ENCODE results near the gene OCA2.

OCA2 gene

GRCh38 chr15:27820722-27821121, 278.4 kb downstream of the OCA2 start:
- peak; percentile 61 for DNase-seq (ENCODE audit: low read depth, low spot score)

- peak; percentile 68 for DNase-seq (ENCODE audit: low read depth, low spot score)
These were observed 278.9 kb downstream of the OCA2 start for GRCh38 chr15:27820232-27820631.

- no peak for DNase-seq (ENCODE audit: low read depth, low spot score)
These were observed 281.9 kb downstream of the OCA2 start for GRCh38 chr15:27817258-27817657.

GRCh38 chr15:27816790-27817189, 282.3 kb downstream of the OCA2 start:
- no peak for DNase-seq (ENCODE audit: low read depth, low spot score)

GRCh38 chr15:27815035-27815434, 284.1 kb downstream of the OCA2 start:
- no peak for DNase-seq (ENCODE audit: low read depth, low spot score)

GRCh38 chr15:27813139-27813538, 286.0 kb downstream of the OCA2 start:
- DNase-seq (ENCODE audit: low read depth, low spot score): no peak

- no peak for DNase-seq (ENCODE audit: low read depth, low spot score)
These were observed 290.9 kb downstream of the OCA2 start for GRCh38 chr15:27808182-27808581.

- DNase-seq (ENCODE audit: low read depth, low spot score): no peak
These were observed 291.8 kb downstream of the OCA2 start for GRCh38 chr15:27807335-27807734.

- DNase-seq (ENCODE audit: low read depth, low spot score): no peak
These were observed 292.7 kb downstream of the OCA2 start for GRCh38 chr15:27806396-27806795.

- no peak for DNase-seq (ENCODE audit: low read depth, low spot score)
These were observed 293.6 kb downstream of the OCA2 start for GRCh38 chr15:27805261-27806220.

GRCh38 chr15:27804569-27805260, 294.4 kb downstream of the OCA2 start:
- no peak for DNase-seq (ENCODE audit: low read depth, low spot score)

- DNase-seq (ENCODE audit: low read depth, low spot score): no peak
These were observed 300.3 kb downstream of the OCA2 start for GRCh38 chr15:27798807-27799206.

GRCh38 chr15:27797765-27798164, 301.4 kb downstream of the OCA2 start:
- no peak for DNase-seq (ENCODE audit: low read depth, low spot score)

- DNase-seq (ENCODE audit: low read depth, low spot score): no peak
These were observed 302.5 kb downstream of the OCA2 start for GRCh38 chr15:27796405-27797320.

GRCh38 chr15:27792756-27793264, 306.3 kb downstream of the OCA2 start:
- no peak for DNase-seq (ENCODE audit: low read depth, low spot score)

GRCh38 chr15:27790270-27790669, 308.8 kb downstream of the OCA2 start:
- no peak for DNase-seq (ENCODE audit: low read depth, low spot score)

GRCh38 chr15:27787931-27788330, 311.2 kb downstream of the OCA2 start:
- DNase-seq (ENCODE audit: low read depth, low spot score): no peak

- DNase-seq (ENCODE audit: low read depth, low spot score): peak; percentile 61
These were observed 315.0 kb downstream of the OCA2 start for GRCh38 chr15:27784107-27784506.

- peak; percentile 8 for DNase-seq (ENCODE audit: low read depth, low spot score)
These were observed 315.4 kb downstream of the OCA2 start for GRCh38 chr15:27783678-27784077.

- no peak for DNase-seq (ENCODE audit: low read depth, low spot score)
These were observed 317.0 kb downstream of the OCA2 start for GRCh38 chr15:27782125-27782524.

- DNase-seq (ENCODE audit: low read depth, low spot score): no peak
These were observed 322.6 kb downstream of the OCA2 start for GRCh38 chr15:27776501-27776900.

- no peak for DNase-seq (ENCODE audit: low read depth, low spot score)
These were observed 324.5 kb downstream of the OCA2 start for GRCh38 chr15:27774638-27775037.
